ENCODE data around the gene EGLN2.
"Not testable (repeated sequence)": the region's sequence is repeated elsewhere in the genome, so short reads cannot be mapped to it uniquely, and the experiment has no call there.

Gene EGLN2

DNA sequence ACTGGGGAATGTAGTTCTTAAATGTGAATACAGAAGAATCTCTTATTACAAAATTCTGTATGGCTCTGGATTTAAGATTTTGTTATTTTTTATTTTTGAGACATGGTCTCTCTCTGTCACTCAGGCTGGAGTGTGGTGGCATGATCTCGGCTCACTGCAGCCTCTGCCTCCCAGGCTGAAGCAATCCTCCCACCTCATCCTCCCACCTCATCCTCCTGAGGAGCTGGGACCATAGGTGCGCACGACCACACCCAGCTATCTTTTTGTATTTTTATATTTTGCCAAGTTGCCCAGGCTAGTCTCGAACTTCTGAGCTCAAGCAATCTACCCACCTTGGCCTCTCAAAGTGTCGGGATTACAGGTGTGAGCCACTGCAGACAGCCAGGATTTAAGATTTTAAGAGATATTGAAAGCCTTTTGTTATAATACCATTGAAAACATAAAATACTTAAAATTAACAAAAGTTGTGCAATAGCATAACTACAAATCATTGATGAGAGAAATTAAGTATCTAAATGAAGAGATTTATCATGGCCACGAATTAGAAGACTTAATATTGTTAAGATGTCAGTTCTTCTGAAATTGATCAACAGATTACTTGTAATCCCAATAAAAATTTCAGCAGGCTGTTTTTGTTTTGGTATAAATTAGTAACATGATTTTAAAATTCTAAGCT, 37.9 kb downstream of the EGLN2 start:
- TF ChIP-seq, protein P1, sequence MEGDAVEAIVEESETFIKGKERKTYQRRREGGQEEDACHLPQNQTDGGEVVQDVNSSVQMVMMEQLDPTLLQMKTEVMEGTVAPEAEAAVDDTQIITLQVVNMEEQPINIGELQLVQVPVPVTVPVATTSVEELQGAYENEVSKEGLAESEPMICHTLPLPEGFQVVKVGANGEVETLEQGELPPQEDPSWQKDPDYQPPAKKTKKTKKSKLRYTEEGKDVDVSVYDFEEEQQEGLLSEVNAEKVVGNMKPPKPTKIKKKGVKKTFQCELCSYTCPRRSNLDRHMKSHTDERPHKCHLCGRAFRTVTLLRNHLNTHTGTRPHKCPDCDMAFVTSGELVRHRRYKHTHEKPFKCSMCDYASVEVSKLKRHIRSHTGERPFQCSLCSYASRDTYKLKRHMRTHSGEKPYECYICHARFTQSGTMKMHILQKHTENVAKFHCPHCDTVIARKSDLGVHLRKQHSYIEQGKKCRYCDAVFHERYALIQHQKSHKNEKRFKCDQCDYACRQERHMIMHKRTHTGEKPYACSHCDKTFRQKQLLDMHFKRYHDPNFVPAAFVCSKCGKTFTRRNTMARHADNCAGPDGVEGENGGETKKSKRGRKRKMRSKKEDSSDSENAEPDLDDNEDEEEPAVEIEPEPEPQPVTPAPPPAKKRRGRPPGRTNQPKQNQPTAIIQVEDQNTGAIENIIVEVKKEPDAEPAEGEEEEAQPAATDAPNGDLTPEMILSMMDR (IDR thresholded peaks at IDR 0.05; ENCODE audit: low read depth, low read length) = no peak
- Histone ChIP-seq H3K9me3 (ENCODE audit: severe bottlenecking) (no peaks in the 10 kb centered on the region), H3K27ac (no peak overlapping the region), H3K36me3 (no peaks in the 10 kb centered on the region), H3K27me3 (ENCODE audit: insufficient read depth, low read depth, severe bottlenecking) (no peaks in the 10 kb centered on the region), H3K4me3 (ENCODE audit: low read depth, low read length) (no peak overlapping the region)
- DNase-seq = no peak

- not testable (repeated sequence) for H3K27me3 ChIP-seq (ENCODE audit: insufficient read depth, low read depth, severe bottlenecking); H3K9me3 ChIP-seq (ENCODE audit: severe bottlenecking); H3K27ac ChIP-seq; DNase-seq; H3K4me3 ChIP-seq (ENCODE audit: low read depth, low read length); H3K36me3 ChIP-seq
Measured at GRCh38 chr19:40838477-40838876, 39.5 kb downstream of the EGLN2 start.

- H3K9me3 ChIP-seq (ENCODE audit: severe bottlenecking); DNase-seq; H3K27me3 ChIP-seq (ENCODE audit: insufficient read depth, low read depth, severe bottlenecking): not testable (repeated sequence)
Measured at GRCh38 chr19:40842012-40842411, 43.0 kb downstream of the EGLN2 start.

GRCh38 chr19:40842997-40843652, 44.1 kb downstream of the EGLN2 start:
- not testable (repeated sequence) for H3K4me3 ChIP-seq (ENCODE audit: low read depth, low read length); H3K36me3 ChIP-seq; DNase-seq; H3K27me3 ChIP-seq (ENCODE audit: insufficient read depth, low read depth, severe bottlenecking); H3K9me3 ChIP-seq (ENCODE audit: severe bottlenecking); H3K27ac ChIP-seq

More at GRCh38 chr19:40842012-40842411, 43.0 kb downstream of the EGLN2 start:
- not testable (repeated sequence) for H3K27ac ChIP-seq; H3K4me3 ChIP-seq (ENCODE audit: low read depth, low read length); H3K36me3 ChIP-seq

- H3K27ac ChIP-seq; H3K36me3 ChIP-seq; DNase-seq; H3K4me3 ChIP-seq (ENCODE audit: low read depth, low read length); H3K9me3 ChIP-seq (ENCODE audit: severe bottlenecking); H3K27me3 ChIP-seq (ENCODE audit: insufficient read depth, low read depth, severe bottlenecking): not testable (repeated sequence)
Measured at GRCh38 chr19:40843653-40844052, 44.7 kb downstream of the EGLN2 start.

- H3K27ac ChIP-seq; H3K9me3 ChIP-seq (ENCODE audit: severe bottlenecking); H3K36me3 ChIP-seq; DNase-seq; H3K4me3 ChIP-seq (ENCODE audit: low read depth, low read length); H3K27me3 ChIP-seq (ENCODE audit: insufficient read depth, low read depth, severe bottlenecking): not testable (repeated sequence)
Measured at GRCh38 chr19:40846722-40847121, 47.7 kb downstream of the EGLN2 start.

GRCh38 chr19:40850277-40850676, 51.3 kb downstream of the EGLN2 start, which contains the start of gene CYP2A6:
CYP2A6 (minus strand) TSS chr19:40850447; CDS start chr19:40850426, 21 bp downstream.
- not testable (repeated sequence) for H3K9me3 ChIP-seq (ENCODE audit: severe bottlenecking); H3K27me3 ChIP-seq (ENCODE audit: insufficient read depth, low read depth, severe bottlenecking); H3K36me3 ChIP-seq; DNase-seq; H3K27ac ChIP-seq; H3K4me3 ChIP-seq (ENCODE audit: low read depth, low read length)

DNA sequence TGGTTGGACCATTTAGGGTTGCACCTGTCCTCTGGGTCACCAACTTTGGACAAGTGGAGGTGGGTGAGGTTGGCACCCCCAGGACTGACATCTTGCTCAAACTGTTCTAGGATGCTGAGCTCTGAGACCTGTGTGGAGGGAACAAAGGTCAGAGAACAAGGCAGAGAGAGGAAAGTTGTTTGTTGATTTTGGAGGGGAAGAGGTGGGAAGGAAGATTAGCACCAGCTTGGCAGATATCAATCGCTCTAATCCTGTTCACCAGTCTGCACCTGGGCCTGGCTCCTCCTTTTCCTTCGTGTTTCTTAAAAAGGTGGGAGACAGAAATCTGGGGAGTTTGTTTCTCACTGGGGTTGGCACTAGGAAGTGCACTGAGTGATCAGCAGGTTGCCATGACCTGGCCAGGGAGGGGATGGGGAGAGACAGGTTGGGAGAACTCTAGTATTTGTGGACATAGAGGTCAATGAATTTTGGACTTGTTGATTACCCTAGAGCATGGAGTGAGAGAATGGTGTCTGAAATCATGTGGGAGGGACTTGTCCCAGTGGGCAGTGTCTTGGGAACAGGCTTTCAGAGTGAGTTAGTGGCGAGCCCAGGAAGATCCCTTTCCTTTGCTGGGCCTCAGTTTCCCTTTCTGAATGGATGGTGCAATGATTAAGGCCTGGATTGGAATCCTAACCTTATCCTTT, 53.6 kb downstream of the EGLN2 start:
- not testable (repeated sequence) for H3K9me3 ChIP-seq (ENCODE audit: severe bottlenecking); H3K4me3 ChIP-seq (ENCODE audit: low read depth, low read length); H3K27ac ChIP-seq; H3K36me3 ChIP-seq; DNase-seq; H3K27me3 ChIP-seq (ENCODE audit: insufficient read depth, low read depth, severe bottlenecking)
